ENCODE data around the gene CDK5.

CDK5 gene

GRCh38 chr7:151070574-151070960, 12.9 kb upstream of the CDK5 start:
- Histone ChIP-seq H3K27ac (ENCODE audit: low read depth, low read length) (no peak overlapping the region), H3K4me1 (ENCODE audit: control insufficient read depth, insufficient read depth, low read length) (peaks cover 7% of the 10 kb centered on the region), H3K9me3 (ENCODE audit: control insufficient read depth, insufficient read depth, low read length) (no peaks in the 10 kb centered on the region), H3K9ac (ENCODE audit: low read depth, low read length) (no peak overlapping the region), H3K4me3 (ENCODE audit: low read depth, low read length) (no peak overlapping the region), H3K36me3 (ENCODE audit: control insufficient read depth, insufficient read depth, low read length) (peaks cover 95% of the 10 kb centered on the region), H3K27me3 (ENCODE audit: control insufficient read depth, insufficient read depth, low read length) (no peaks in the 10 kb centered on the region)

GRCh38 chr7:151069841-151070573, 12.3 kb upstream of the CDK5 start:
- no peak overlapping the region for H3K4me3 ChIP-seq (ENCODE audit: low read depth, low read length)
- H3K27me3 ChIP-seq (ENCODE audit: control insufficient read depth, insufficient read depth, low read length) = no peaks in the 10 kb centered on the region
- no peak overlapping the region for H3K27ac ChIP-seq (ENCODE audit: low read depth, low read length)
- H3K9ac ChIP-seq (ENCODE audit: low read depth, low read length) = no peak overlapping the region
- H3K9me3 ChIP-seq (ENCODE audit: control insufficient read depth, insufficient read depth, low read length) = no peaks in the 10 kb centered on the region
- H3K4me1 ChIP-seq (ENCODE audit: control insufficient read depth, insufficient read depth, low read length) = peaks cover 7% of the 10 kb centered on the region
- H3K36me3 ChIP-seq (ENCODE audit: control insufficient read depth, insufficient read depth, low read length) = peaks cover 96% of the 10 kb centered on the region

- Histone ChIP-seq H3K4me1 (ENCODE audit: control insufficient read depth, insufficient read depth, low read length) (peaks cover 10% of the 10 kb centered on the region), H3K27me3 (ENCODE audit: control insufficient read depth, insufficient read depth, low read length) (no peaks in the 10 kb centered on the region), H3K9ac (ENCODE audit: low read depth, low read length) (no peak overlapping the region), H3K4me3 (ENCODE audit: low read depth, low read length) (no peak overlapping the region), H3K9me3 (ENCODE audit: control insufficient read depth, insufficient read depth, low read length) (no peaks in the 10 kb centered on the region), H3K36me3 (ENCODE audit: control insufficient read depth, insufficient read depth, low read length) (peaks cover 84% of the 10 kb centered on the region), H3K27ac (ENCODE audit: low read depth, low read length) (peak overlapping the region; percentile 67)
Observed at GRCh38 chr7:151068069-151068773, 10.5 kb upstream of the CDK5 start.

GRCh38 chr7:151066273-151066974, 8.7 kb upstream of the CDK5 start:
- H3K4me1 ChIP-seq (ENCODE audit: control insufficient read depth, insufficient read depth, low read length) = peaks cover 20% of the 10 kb centered on the region
- H3K27me3 ChIP-seq (ENCODE audit: control insufficient read depth, insufficient read depth, low read length) = no peaks in the 10 kb centered on the region
- H3K36me3 ChIP-seq (ENCODE audit: control insufficient read depth, insufficient read depth, low read length) = peaks cover 68% of the 10 kb centered on the region
- no peak overlapping the region for H3K27ac ChIP-seq (ENCODE audit: low read depth, low read length)
- H3K4me3 ChIP-seq (ENCODE audit: low read depth, low read length) = no peak overlapping the region
- H3K9me3 ChIP-seq (ENCODE audit: control insufficient read depth, insufficient read depth, low read length) = no peaks in the 10 kb centered on the region
- H3K9ac ChIP-seq (ENCODE audit: low read depth, low read length) = no peak overlapping the region

- no peak overlapping the region for H3K4me3 ChIP-seq (ENCODE audit: low read depth, low read length)
- no peak overlapping the region for H3K9ac ChIP-seq (ENCODE audit: low read depth, low read length)
- no peaks in the 10 kb centered on the region for H3K27me3 ChIP-seq (ENCODE audit: control insufficient read depth, insufficient read depth, low read length)
- H3K27ac ChIP-seq (ENCODE audit: low read depth, low read length) = no peak overlapping the region
- no peaks in the 10 kb centered on the region for H3K9me3 ChIP-seq (ENCODE audit: control insufficient read depth, insufficient read depth, low read length)
- H3K4me1 ChIP-seq (ENCODE audit: control insufficient read depth, insufficient read depth, low read length) = peaks cover 29% of the 10 kb centered on the region
- peaks cover 59% of the 10 kb centered on the region for H3K36me3 ChIP-seq (ENCODE audit: control insufficient read depth, insufficient read depth, low read length)
Observed at GRCh38 chr7:151065516-151065915, 7.8 kb upstream of the CDK5 start.

GRCh38 chr7:151064993-151065392, 7.3 kb upstream of the CDK5 start:
- Histone ChIP-seq H3K4me3 (ENCODE audit: low read depth, low read length) (no peak overlapping the region), H3K36me3 (ENCODE audit: control insufficient read depth, insufficient read depth, low read length) (peaks cover 53% of the 10 kb centered on the region), H3K9ac (ENCODE audit: low read depth, low read length) (no peak overlapping the region), H3K27me3 (ENCODE audit: control insufficient read depth, insufficient read depth, low read length) (no peaks in the 10 kb centered on the region), H3K27ac (ENCODE audit: low read depth, low read length) (no peak overlapping the region), H3K4me1 (ENCODE audit: control insufficient read depth, insufficient read depth, low read length) (peaks cover 31% of the 10 kb centered on the region), H3K9me3 (ENCODE audit: control insufficient read depth, insufficient read depth, low read length) (no peaks in the 10 kb centered on the region)

- Histone ChIP-seq H3K9ac (ENCODE audit: low read depth, low read length) (no peak overlapping the region), H3K4me3 (ENCODE audit: low read depth, low read length) (no peak overlapping the region), H3K4me1 (ENCODE audit: control insufficient read depth, insufficient read depth, low read length) (peaks cover 31% of the 10 kb centered on the region), H3K27me3 (ENCODE audit: control insufficient read depth, insufficient read depth, low read length) (no peaks in the 10 kb centered on the region), H3K9me3 (ENCODE audit: control insufficient read depth, insufficient read depth, low read length) (no peaks in the 10 kb centered on the region), H3K36me3 (ENCODE audit: control insufficient read depth, insufficient read depth, low read length) (peaks cover 48% of the 10 kb centered on the region), H3K27ac (ENCODE audit: low read depth, low read length) (no peak overlapping the region)
Observed at GRCh38 chr7:151064454-151064853, 6.8 kb upstream of the CDK5 start.

GRCh38 chr7:151063212-151063561, 5.5 kb upstream of the CDK5 start:
- H3K4me3 ChIP-seq (ENCODE audit: low read depth, low read length) = peak overlapping the region; percentile 71
- H3K9me3 ChIP-seq (ENCODE audit: control insufficient read depth, insufficient read depth, low read length) = no peaks in the 10 kb centered on the region
- peaks cover 37% of the 10 kb centered on the region for H3K36me3 ChIP-seq (ENCODE audit: control insufficient read depth, insufficient read depth, low read length)
- no peaks in the 10 kb centered on the region for H3K27me3 ChIP-seq (ENCODE audit: control insufficient read depth, insufficient read depth, low read length)
- H3K27ac ChIP-seq (ENCODE audit: low read depth, low read length) = peak overlapping the region; percentile 91
- H3K4me1 ChIP-seq (ENCODE audit: control insufficient read depth, insufficient read depth, low read length) = peaks cover 41% of the 10 kb centered on the region
- no peak overlapping the region for H3K9ac ChIP-seq (ENCODE audit: low read depth, low read length)

- Histone ChIP-seq H3K27me3 (ENCODE audit: control insufficient read depth, insufficient read depth, low read length) (no peaks in the 10 kb centered on the region), H3K27ac (ENCODE audit: low read depth, low read length) (peak overlapping the region; percentile 91), H3K4me3 (ENCODE audit: low read depth, low read length) (peak overlapping the region; percentile 71), H3K36me3 (ENCODE audit: control insufficient read depth, insufficient read depth, low read length) (peaks cover 31% of the 10 kb centered on the region), H3K4me1 (ENCODE audit: control insufficient read depth, insufficient read depth, low read length) (peaks cover 38% of the 10 kb centered on the region), H3K9ac (ENCODE audit: low read depth, low read length) (peak overlapping the region; percentile 55; the same call in 1 of the 2 replicates), H3K9me3 (ENCODE audit: control insufficient read depth, insufficient read depth, low read length) (no peaks in the 10 kb centered on the region)
Observed at GRCh38 chr7:151062399-151063211, 4.9 kb upstream of the CDK5 start.

GRCh38 chr7:151062111-151062398, 4.4 kb upstream of the CDK5 start:
- peak overlapping the region; percentile 91 for H3K27ac ChIP-seq (ENCODE audit: low read depth, low read length)

More at GRCh38 chr7:151062111-151062398, 4.4 kb upstream of the CDK5 start:
- H3K4me1 ChIP-seq (ENCODE audit: control insufficient read depth, insufficient read depth, low read length) = peaks cover 36% of the 10 kb centered on the region
- no peaks in the 10 kb centered on the region for H3K9me3 ChIP-seq (ENCODE audit: control insufficient read depth, insufficient read depth, low read length)
- H3K4me3 ChIP-seq (ENCODE audit: low read depth, low read length) = peak overlapping the region; percentile 86
- no peak overlapping the region; the same call in 1 of the 2 replicates for H3K9ac ChIP-seq (ENCODE audit: low read depth, low read length)
- peaks cover 26% of the 10 kb centered on the region for H3K36me3 ChIP-seq (ENCODE audit: control insufficient read depth, insufficient read depth, low read length)
- no peaks in the 10 kb centered on the region for H3K27me3 ChIP-seq (ENCODE audit: control insufficient read depth, insufficient read depth, low read length)
